Heart right ventricle (tissue), 16 donors: ENCODE results near the gene SCLT1. TPM values are rescaled to one million over a fixed set of nuclear protein-coding genes. Genes with fewer than 3 reads are reported as not detected.

Source experiments
- ATAC-seq, 8 donors: fragments of 200-7000 bp; cut with Tn5 transposase; one replicate each; pipeline ENCODE4 v1.9.1; 2020; ENCODE audit warnings: mild to moderate bottlenecking in 8 of 8, moderate library complexity in 8 of 8, moderate number of reproducible peaks in 1 of 8
- DNase-seq, 2 donors: peaks; one replicate each; pipeline ENCODE4 v3.0.0-alpha.2; 2020
- H3K27ac ChIP-seq, 10 donors: fragments of 200-600 bp; sonication (generic) in 2 of 10; one replicate each; pipeline versions ENCODE4 v1.5.0 to v1.8.0; 2020 to 2022; ENCODE audit warnings: mild to moderate bottlenecking in 3 of 10
- H3K27me3 ChIP-seq, 7 donors: fragments of 200-600 bp; one replicate each; pipeline ENCODE4 v1.8.0; 2021 to 2022; ENCODE audit warnings: mild to moderate bottlenecking in 2 of 7
- H3K36me3 ChIP-seq, 9 donors: fragments of 200-600 bp; sonication (generic) in 1 of 9; one replicate each; pipeline versions ENCODE4 v1.5.0 to v1.8.0; 2020 to 2022; ENCODE audit warnings: mild to moderate bottlenecking in 2 of 9
- H3K4me1 ChIP-seq, 9 donors: fragments of 200-600 bp; sonication (generic) in 1 of 9; one replicate each; pipeline versions ENCODE4 v1.5.0 to v1.8.0; 2020 to 2022; ENCODE audit warnings: mild to moderate bottlenecking in 4 of 9
- H3K4me3 ChIP-seq, 10 donors: fragments of 200-600 bp; sonication (generic) in 2 of 10; one replicate each; pipeline versions ENCODE4 v1.5.0 to v1.8.0; 2020 to 2022; ENCODE audit warnings: mild to moderate bottlenecking in 7 of 10, moderate library complexity in 2 of 10
- H3K9me3 ChIP-seq, 11 donors: fragments of 200-600 bp in 10 of 11; sonication (generic) in 2 of 11; one replicate each; pipeline versions ENCODE4 v1.5.0 to v1.8.0; 2013 to 2022; ENCODE audit warnings: mild to moderate bottlenecking in 2 of 11, control low read depth in 1 of 11, moderate library complexity in 1 of 11
- CTCF ChIP-seq, 9 donors: fragments of 200-600 bp; sonication (generic) in 2 of 9; IDR thresholded peaks; one replicate each; pipeline versions ENCODE4 v1.5.0 to v1.8.0; 2021 to 2022; ENCODE audit warnings: antibody characterized with exemption in 9 of 9, mild to moderate bottlenecking in 5 of 9, moderate library complexity in 1 of 9
- WGBS, 2 donors: extraction: QIAGEN DNeasy Blood & Tissue Kit; methylation state at CpG; one replicate each; pipeline ENCODE4 v1.1.7; 2013; ENCODE audit warnings: inconsistent platforms in 1 of 2; 5-methylcytosine and 5-hydroxymethylcytosine counted together
- intact Hi-C, 10 donors: fragments of 100-400 bp; cut with DNase I; formaldehyde crosslinking; loops; one replicate each; pipeline versions ENCODE4 v1.11.1 to v1.14.2; 2022
- long read RNA-seq, 3 donors: library from polyadenylated mRNA; unstranded; transcript quantifications; one replicate each; pipeline ENCODE4 v2.0.0, GENCODE V29; 2020 to 2021
- polyA plus RNA-seq, 2 donors: library from polyadenylated mRNA; stranded (reverse); fragments of 200-250 nt; gene quantifications; one replicate each; pipeline ENCODE4 v1.2.3, GENCODE V29; 2013
- total RNA-seq, 10 donors: library from RNA; stranded (reverse); fragmentation: NEBNext Ultra II Directional in 3 of 10; extraction: Animal tissue kit (Norgen Biotek cat#: 25700) in 3 of 10; gene quantifications; one replicate each; pipeline versions ENCODE4 v1.2.1 to v1.2.4, GENCODE V29; 2021 to 2023
- donor health status: Arrhythmogenic right ventricular cardiomyopathy.
- donor health status: ischemic (EF 13 %, LVEDD 7.1; RV severe dilation, severe dysfunction).
- donor health status: healthy with polysubstance abuse.
- donor health status: DM: no; HTN: yes; CAD: no.
- donor health status: DM: no; HTN: no; CAD: no.
- donor health status: ischemic (EF 25% LVEDD 6.9; RV normal size, moderate dysfunction).
- donor health status: ischemic (EF 25% LVEDD 5.7; RV mildly dilated, moderate dysfunction).
- donor health status: healthy.
- donor health status: DM: yes; HTN: yes; CAD: no.
- donor health status: Ischemic cardiomyopathy.
- donor health status: ischemic (EF 35%, LVEDD 5.7; RV mildly dilated, moderate dysfunction).
- donor health status: nonischemic (EF 11% LVEDD 7.7; RV severe dilation, severe dysfunction).
- donor health status: DM: yes; HTN: yes; CAD: no.
- donor health status: PGD.
- donor health status: ischemic (EF 29% LVEDD 5.4; RV normal size, mild dysfunction).
- donor health status: nonischemic (EF 23%, LVEDD 6.1; RV moderate dilation, normal function).

SCLT1 gene
- total RNA-seq (10 to 100 TPM in 6 of 10 donors, 1 to 10 TPM in 4; 7.3 to 12.4 (median 10.3) TPM), polyA plus RNA-seq (1 to 10 TPM; 3.0 to 7.8 TPM)
- long read RNA-seq, donor 1, transcript SCLT1-201 (21 exons, 3,055 nt), result major isoform, 5 of 11 reads
- long read RNA-seq, donor 1, partial matches to known transcripts, result 3 of 11 reads
- long read RNA-seq, donor 1, other reads (novel, unspliced or antisense), result 2 of 11 reads
- long read RNA-seq, donor 2, transcript SCLT1-201 (21 exons, 3,055 nt), result major isoform, 5 of 9 reads
- long read RNA-seq, donor 2, partial matches to known transcripts, result 1 of 9 reads
- long read RNA-seq, donor 2, other reads (novel, unspliced or antisense), result 2 of 9 reads
- long read RNA-seq, donor 3, partial matches to known transcripts, result 8 of 14 reads
- long read RNA-seq, donor 3, other reads (novel, unspliced or antisense), result 4 of 14 reads

- Histone ChIP-seq H3K36me3 (no peaks in the 10 kb centered on the region), H3K4me3 (peak within 1 kb of the TSS; percentile 50 to 86 (median 78)), H3K9me3 (no peaks in the 10 kb centered on the region), H3K27me3 (no peaks in the 10 kb centered on the region), H3K4me1 (peaks cover 0 to 53% (median 25%) of the 10 kb centered on the region in 9 donors), H3K27ac (peak within 1 kb of the TSS; percentile 80 to 98 (median 94))
- intact Hi-C loops, result loop anchor here in 2 of 10 donors (10.0 kb wide), 2 partner anchors 279 to 809 kb away; partner anchors contain the start of gene PGRMC2 (in 2 of the 2)
- 0% methylated on average over 57 of the region's 57 CpGs for WGBS, 2 donors
- peak; percentile 99 to 100 (median 99) for ATAC-seq
- DNase-seq, result peak; percentile 99
- no peak for TF ChIP-seq CTCF (IDR thresholded peaks at IDR 0.05)
Measured at GRCh38 chr4:129093191-129093920, at the start of gene SCLT1. SCLT1 (minus strand) TSS chr4:129093539; CDS start chr4:129093103, 436 bp downstream.

GRCh38 chr4:129140521-129140920, 47.2 kb upstream of the SCLT1 start:
- no peak overlapping the region for H3K27ac ChIP-seq
- DNase-seq, result no peak
- 53 to 59% methylated on average over 2 of the region's 2 CpGs for WGBS, 2 donors
- no peaks in the 10 kb centered on the region for H3K9me3 ChIP-seq
- no peak for ATAC-seq
- intact Hi-C loops, result no loop called here
- peaks cover 0 to 6% (median 0%) of the 10 kb centered on the region in 9 donors for H3K4me1 ChIP-seq
- H3K4me3 ChIP-seq, result no peak overlapping the region
- peaks cover 0 to 12% (median 0%) of the 10 kb centered on the region in 7 donors for H3K27me3 ChIP-seq
- TF ChIP-seq CTCF (IDR thresholded peaks at IDR 0.05), result peak in 2 of 9 donors; percentile 15
- no peaks in the 10 kb centered on the region for H3K36me3 ChIP-seq

- Histone ChIP-seq H3K4me1 (no peaks in the 10 kb centered on the region), H3K4me3 (no peak overlapping the region), H3K27me3 (peaks cover 0 to 12% (median 0%) of the 10 kb centered on the region in 7 donors), H3K27ac (no peak overlapping the region), H3K36me3 (no peaks in the 10 kb centered on the region), H3K9me3 (no peaks in the 10 kb centered on the region)
- no peak for DNase-seq
- WGBS, 2 donors, result 57 to 68% methylated on average over 6 of the region's 6 CpGs
- ATAC-seq, result no peak
- intact Hi-C loops, result no loop called here
- TF ChIP-seq CTCF (IDR thresholded peaks at IDR 0.05), result no peak
Measured at GRCh38 chr4:129138810-129139496, 45.6 kb upstream of the SCLT1 start.

- ATAC-seq, result no peak
- intact Hi-C loops, result no loop called here
- peaks cover 0 to 2% (median 0%) of the 10 kb centered on the region in 7 donors for H3K27me3 ChIP-seq
- no peak overlapping the region for H3K4me3 ChIP-seq
- H3K9me3 ChIP-seq, result peaks cover 0 to 8% (median 0%) of the 10 kb centered on the region in 11 donors
- H3K36me3 ChIP-seq, result no peaks in the 10 kb centered on the region
- no peak overlapping the region for H3K27ac ChIP-seq
- H3K4me1 ChIP-seq, result no peaks in the 10 kb centered on the region
- 84 to 95% methylated on average over 8 of the region's 8 CpGs for WGBS, 2 donors
- DNase-seq, result no peak
- no peak for TF ChIP-seq CTCF (IDR thresholded peaks at IDR 0.05)
Measured at GRCh38 chr4:129136433-129136832, 43.1 kb upstream of the SCLT1 start.
